ENCODE data around the gene EXOC7. TPM values are rescaled to one million over a fixed set of nuclear protein-coding genes. Genes with fewer than 3 reads are reported as not detected.

Gene EXOC7
- total RNA-seq, 4 donors from 2014 or later, result 69.3 to 107 (median 83.9) TPM

DNA sequence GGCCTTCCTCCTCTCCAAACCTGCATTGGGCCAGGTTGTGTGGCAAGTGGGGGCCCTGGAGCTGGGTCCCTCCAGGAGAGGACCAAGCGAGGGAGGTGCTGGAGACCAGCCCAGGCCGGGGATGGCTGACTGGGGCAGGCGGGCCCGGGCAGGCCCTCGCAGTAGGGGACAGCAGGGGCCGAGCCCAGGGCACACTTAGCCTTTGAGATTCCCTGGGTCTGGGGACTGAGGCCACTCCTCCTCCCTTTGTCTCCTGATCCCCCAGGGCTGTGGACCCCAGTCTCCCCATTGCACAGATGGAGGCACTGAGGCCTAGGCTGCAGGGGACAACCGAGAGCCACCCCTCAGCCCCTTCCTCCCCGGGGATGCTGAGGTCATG lies 32.2 kb upstream of the EXOC7 start:
- Histone ChIP-seq H3K4me3 (no peak overlapping the region), H3K4me1 (peaks cover 0 to 26% (median 11%) of the 10 kb centered on the region in 3 donors), H3K36me3 (no peaks in the 10 kb centered on the region), H3K27me3 (peaks cover 100% of the 10 kb centered on the region), H3K9me3 (no peaks in the 10 kb centered on the region), H3K27ac (no peak overlapping the region)
- ATAC-seq, result no peak
- TF ChIP-seq EP300 (IDR thresholded peaks at IDR 0.05) (no peak), POLR2A (IDR thresholded peaks at IDR 0.05) (no peak), POLR2AphosphoS5 (IDR thresholded peaks at IDR 0.05) (no peak)
- TF ChIP-seq, protein P1, sequence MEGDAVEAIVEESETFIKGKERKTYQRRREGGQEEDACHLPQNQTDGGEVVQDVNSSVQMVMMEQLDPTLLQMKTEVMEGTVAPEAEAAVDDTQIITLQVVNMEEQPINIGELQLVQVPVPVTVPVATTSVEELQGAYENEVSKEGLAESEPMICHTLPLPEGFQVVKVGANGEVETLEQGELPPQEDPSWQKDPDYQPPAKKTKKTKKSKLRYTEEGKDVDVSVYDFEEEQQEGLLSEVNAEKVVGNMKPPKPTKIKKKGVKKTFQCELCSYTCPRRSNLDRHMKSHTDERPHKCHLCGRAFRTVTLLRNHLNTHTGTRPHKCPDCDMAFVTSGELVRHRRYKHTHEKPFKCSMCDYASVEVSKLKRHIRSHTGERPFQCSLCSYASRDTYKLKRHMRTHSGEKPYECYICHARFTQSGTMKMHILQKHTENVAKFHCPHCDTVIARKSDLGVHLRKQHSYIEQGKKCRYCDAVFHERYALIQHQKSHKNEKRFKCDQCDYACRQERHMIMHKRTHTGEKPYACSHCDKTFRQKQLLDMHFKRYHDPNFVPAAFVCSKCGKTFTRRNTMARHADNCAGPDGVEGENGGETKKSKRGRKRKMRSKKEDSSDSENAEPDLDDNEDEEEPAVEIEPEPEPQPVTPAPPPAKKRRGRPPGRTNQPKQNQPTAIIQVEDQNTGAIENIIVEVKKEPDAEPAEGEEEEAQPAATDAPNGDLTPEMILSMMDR (IDR thresholded peaks at IDR 0.05), result no peak
- WGBS, 2 donors (ENCODE audit: low coverage in 1 of 2), result 57% methylated on average over 1 of the region's 8 CpGs; no CpG with 5 or more reads in 1 of the 2 donors

DNA sequence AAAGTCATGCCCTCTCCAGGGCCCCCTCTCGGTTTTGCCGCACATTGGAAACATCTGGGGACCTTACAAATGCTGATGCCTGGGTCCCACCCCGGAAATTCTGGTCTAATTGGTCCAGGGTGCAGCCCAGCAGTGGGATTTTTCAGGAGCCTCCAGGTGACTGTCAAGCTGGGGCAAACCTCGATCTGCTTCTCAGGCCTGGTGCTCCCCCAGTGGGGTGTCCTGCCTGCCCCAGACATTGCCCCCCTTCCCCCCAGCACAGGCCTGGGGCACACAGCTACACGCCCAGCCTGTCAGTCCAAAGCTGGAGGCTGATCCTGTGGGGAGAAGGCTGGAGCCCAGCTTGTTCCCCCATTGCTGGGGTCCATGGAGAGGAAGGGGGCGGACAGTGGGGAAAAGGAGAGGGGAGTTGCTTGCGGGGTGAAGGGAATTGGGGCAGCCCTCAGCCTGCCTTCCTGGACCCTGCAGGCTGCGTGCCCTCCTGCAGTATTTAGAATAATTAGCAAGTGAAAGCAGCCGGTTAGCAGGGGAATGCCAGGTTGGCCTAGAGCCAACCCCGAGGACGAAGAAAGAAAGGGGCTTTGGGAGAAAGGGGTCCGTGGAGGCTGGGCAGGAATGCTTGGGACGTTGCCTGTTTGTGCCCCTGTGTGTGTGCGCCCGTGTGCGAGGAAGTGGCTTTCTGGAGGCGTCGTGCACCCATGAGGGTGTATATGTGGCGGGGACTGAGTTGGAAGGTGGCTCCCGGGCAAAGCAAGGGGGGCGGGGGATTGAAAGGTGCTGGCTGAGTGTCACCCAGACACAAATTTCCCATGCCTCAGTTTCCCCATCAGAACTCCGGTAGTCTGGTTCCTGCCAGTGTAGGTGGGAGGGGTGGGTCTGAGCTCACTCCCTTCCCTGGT lies 31.6 kb upstream of the EXOC7 start:
- Histone ChIP-seq H3K27me3 (peaks cover 100% of the 10 kb centered on the region), H3K36me3 (no peaks in the 10 kb centered on the region), H3K9me3 (no peaks in the 10 kb centered on the region), H3K27ac (no peak overlapping the region), H3K4me3 (no peak overlapping the region), H3K4me1 (peaks cover 0 to 20% (median 5%) of the 10 kb centered on the region in 3 donors)
- 39 to 49% methylated on average over 16 of the region's 22 CpGs for WGBS, 2 donors (ENCODE audit: low coverage in 1 of 2)
- no peak for ATAC-seq
- TF ChIP-seq EP300 (IDR thresholded peaks at IDR 0.05), result no peak
- no peak for TF ChIP-seq POLR2A (IDR thresholded peaks at IDR 0.05)
- TF ChIP-seq, protein P1 (IDR thresholded peaks at IDR 0.05), result no peak
- no peak for TF ChIP-seq POLR2AphosphoS5 (IDR thresholded peaks at IDR 0.05)

DNA sequence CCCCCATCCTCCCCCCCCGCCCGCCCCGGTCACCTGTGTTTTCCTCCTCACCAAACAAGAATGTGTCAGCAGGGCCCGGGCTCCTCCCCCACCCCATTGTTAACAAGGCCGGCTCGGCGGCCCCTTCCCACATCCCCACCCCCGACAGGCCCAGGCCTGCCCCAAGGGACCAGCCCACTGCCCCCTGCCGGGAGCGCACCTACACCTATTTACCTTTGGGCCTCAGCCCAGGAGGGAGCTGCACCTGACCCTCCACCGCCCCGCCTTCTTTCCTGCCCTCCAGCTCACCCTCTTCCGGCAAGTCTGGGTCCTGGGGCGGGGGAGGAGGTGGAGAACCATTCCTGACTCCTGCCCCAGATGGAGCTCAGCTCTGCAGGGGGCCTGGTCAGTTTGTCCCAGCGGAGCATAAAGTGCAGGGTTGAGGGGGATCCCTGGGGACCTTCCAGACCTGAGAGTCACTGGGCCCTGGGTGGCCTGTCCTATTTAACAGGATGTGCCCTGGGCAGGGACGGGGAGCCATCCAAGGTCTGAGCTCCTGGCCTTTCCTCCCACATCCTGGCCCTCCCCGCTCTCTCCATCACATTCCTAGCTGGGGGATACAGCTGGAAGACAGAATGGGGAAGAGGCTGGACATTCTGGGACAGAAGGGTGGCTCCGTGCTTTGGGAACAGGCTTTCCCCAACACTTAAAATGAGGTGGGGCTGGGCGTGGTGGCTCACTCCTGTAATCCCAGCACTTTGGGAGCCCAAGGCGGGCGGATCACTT lies 29.2 kb upstream of the EXOC7 start:
- TF ChIP-seq POLR2AphosphoS5 (IDR thresholded peaks at IDR 0.05), result no peak
- no peak for TF ChIP-seq EP300 (IDR thresholded peaks at IDR 0.05)
- TF ChIP-seq, protein P1 (IDR thresholded peaks at IDR 0.05), result no peak
- no peak for TF ChIP-seq POLR2A (IDR thresholded peaks at IDR 0.05)
- WGBS, 2 donors (ENCODE audit: low coverage in 1 of 2), result 60 to 82% methylated on average over 1 to 2 of the region's 21 CpGs
- peak; percentile 13 for ATAC-seq
- H3K4me3 ChIP-seq, result no peak overlapping the region
- H3K36me3 ChIP-seq, result no peaks in the 10 kb centered on the region
- H3K27ac ChIP-seq, result no peak overlapping the region
- H3K9me3 ChIP-seq, result no peaks in the 10 kb centered on the region
- H3K4me1 ChIP-seq, result peaks cover 0 to 5% (median 0%) of the 10 kb centered on the region in 3 donors
- peaks cover 76% of the 10 kb centered on the region for H3K27me3 ChIP-seq

DNA sequence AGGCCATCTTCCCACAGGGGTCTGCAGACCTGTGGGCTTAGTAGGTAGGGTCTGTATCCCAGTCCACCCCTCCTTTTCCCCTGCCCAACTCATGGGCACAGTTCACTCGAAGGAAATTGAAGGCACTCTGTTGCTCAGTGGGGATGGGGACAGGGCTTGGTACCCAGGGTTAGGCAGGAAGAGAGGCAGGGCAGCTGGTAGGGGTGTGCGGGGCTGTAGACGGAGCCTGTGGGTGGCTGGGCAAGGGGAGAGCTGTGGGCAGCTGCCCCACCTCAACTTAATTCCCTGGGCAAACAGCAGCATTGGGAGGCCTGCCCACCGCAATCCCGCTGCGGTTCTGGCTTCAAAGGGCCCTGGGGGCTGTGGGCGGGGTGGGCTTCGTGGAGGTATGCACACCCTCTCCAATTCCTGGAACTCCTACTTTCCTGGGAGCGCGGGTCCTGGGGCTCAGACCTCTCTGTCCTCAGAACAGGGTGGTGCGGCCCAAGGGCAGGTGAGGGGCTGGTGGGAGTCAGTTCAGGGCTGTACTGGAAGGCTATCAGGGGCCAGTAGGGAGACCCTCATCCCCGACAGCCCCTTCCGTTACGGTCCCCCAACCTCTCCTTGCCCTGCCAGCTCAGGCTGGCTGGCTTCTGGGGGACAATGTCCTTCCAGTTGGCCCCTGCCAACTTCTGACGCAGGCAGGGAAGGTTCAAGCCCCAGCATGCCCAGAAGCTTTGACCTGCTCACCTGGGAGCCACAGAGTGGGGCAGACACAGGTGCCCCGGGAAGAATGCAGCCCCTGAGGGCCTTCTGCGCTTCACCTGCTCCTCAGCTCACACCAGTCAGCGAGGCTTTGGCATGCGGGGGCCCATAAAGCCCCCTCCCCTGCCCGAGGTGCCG lies 28.3 kb upstream of the EXOC7 start:
- 80% methylated on average over 1 of the region's 21 CpGs; no CpG with 5 or more reads in 1 of the 2 donors for WGBS, 2 donors (ENCODE audit: low coverage in 1 of 2)
- H3K9me3 ChIP-seq, result no peaks in the 10 kb centered on the region
- peaks cover 68% of the 10 kb centered on the region for H3K27me3 ChIP-seq
- no peaks in the 10 kb centered on the region for H3K4me1 ChIP-seq
- H3K27ac ChIP-seq, result no peak overlapping the region
- ATAC-seq, result peak; percentile 10
- no peak for TF ChIP-seq POLR2A (IDR thresholded peaks at IDR 0.05)
- TF ChIP-seq, protein P1 (IDR thresholded peaks at IDR 0.05), result no peak
- no peak for TF ChIP-seq POLR2AphosphoS5 (IDR thresholded peaks at IDR 0.05)
- no peak for TF ChIP-seq EP300 (IDR thresholded peaks at IDR 0.05)
- H3K36me3 ChIP-seq, result no peaks in the 10 kb centered on the region
- no peak overlapping the region for H3K4me3 ChIP-seq
